ENCODE data around the gene RAB20.

DNA sequence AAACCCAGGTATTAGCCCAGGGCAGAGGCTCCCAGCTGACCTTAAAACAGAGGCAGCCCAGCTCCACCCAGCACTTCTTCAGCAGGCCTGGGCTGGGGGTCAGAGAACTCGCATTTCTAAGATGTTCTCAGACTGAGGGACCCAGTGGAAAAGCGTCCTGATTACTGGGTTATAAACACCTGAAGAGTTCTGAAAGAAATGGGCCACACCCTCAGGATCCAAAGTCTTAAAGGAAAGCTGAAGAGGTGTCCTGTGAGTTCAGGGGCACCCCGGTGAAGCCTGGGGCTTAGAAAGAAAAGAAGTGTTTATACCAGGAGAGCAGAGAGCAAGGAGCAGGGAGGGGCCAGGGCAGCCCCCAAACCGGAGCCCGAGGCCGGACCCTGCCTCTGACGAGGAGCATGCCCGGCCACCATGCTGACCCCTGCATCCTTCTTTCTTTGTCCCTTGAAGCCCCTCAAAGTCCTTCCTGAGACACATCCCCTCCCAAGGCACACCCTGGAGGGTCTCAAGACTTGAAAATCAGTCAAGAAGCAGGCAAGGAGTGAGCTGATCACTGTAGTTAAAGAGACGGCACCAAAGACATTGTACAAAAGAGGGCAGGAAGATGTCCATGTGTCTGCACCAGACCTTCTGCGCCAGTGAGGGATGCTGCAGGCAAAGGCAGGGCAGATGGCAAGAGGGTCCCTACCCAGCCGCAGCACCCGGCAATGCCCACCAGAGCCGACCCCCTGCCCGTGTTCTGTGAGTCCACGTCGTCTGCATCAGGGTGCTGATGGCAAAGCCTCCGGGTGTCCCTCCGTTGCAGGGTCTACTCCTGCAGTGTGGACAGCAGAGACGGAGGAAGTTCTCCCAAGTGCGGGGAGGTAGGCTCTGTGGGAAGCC lies 10.6 kb upstream of the RAB20 start:
- no peak for TF ChIP-seq CTCF (IDR thresholded peaks at IDR 0.05; ENCODE audit: poor library complexity)
- TF ChIP-seq EZH2phosphoT487 (IDR thresholded peaks at IDR 0.05; ENCODE audit: low read depth, severe bottlenecking, unreplicated experiment), result no peak
- TF ChIP-seq EZH2 (IDR thresholded peaks at IDR 0.05; ENCODE audit: borderline replicate concordance), result no peak

Data from hepatocyte (in vitro differentiated cells).